A549 (cell line): ENCODE results near the gene CRACR2B. TPM values are rescaled to one million over a fixed set of nuclear protein-coding genes. Genes with fewer than 3 reads are reported as not detected.

Source experiments
- ATAC-seq, 2 experiments: fragments of 200-7000 bp in 1 of 2; fragments of >200 bp in 1 of 2; cut with Nextera tagmentation in 1 of 2; cut with Tn5 transposase in 1 of 2; 3 replicates each; pipeline versions ENCODE4 v1.8.0 to v1.9.1; 2018 to 2020; ENCODE audit warnings: mild to moderate bottlenecking in 1 of 2, moderate library complexity in 1 of 2
- CTCF ChIA-PET: fragments of 300-600 bp; sonication (Branson Sonifier 250); formaldehyde crosslinking; extraction: SDS; loops from one replicate; lab custom pipeline; 2021; ENCODE audit warnings: antibody characterized with exemption, inconsistent platforms; lab: Yijun Ruan, JAX
- POLR2A ChIA-PET: fragments of 350-600 bp; formaldehyde crosslinking; extraction: SDS; loops from one replicate; lab custom pipeline; 2021; ENCODE audit warnings: antibody characterized with exemption, inconsistent platforms; lab: Yijun Ruan, JAX
- DNase-seq, 2 experiments: peaks; one replicate each; pipeline versions ENCODE4 v3.0.0 to v3.0.0-alpha.2; 2011 to 2016; ENCODE audit warnings: low read depth in 1 of 2, low spot score in 1 of 2
- FAIRE-seq: peaks from 2 replicates; lab custom pipeline; 2011; peaks lifted over from hg19 to GRCh38; lab: Jason Lieb, UNC
- H3K27ac ChIP-seq, 2 experiments: fragments of >200 bp; sonication (Bioruptor Twin); formaldehyde crosslinking; 3 replicates each; pipeline ENCODE4 v1.5.1; 2016 to 2017
- H3K4me1 ChIP-seq: fragments of >200 bp; sonication (Bioruptor Twin); formaldehyde crosslinking; 3 replicates; pipeline ENCODE4 v1.6.1; 2016
- H3K4me2 ChIP-seq: fragments of >200 bp; sonication (Bioruptor Twin); formaldehyde crosslinking; 3 replicates; pipeline ENCODE4 v1.6.1; 2016
- H3K4me3 ChIP-seq: fragments of >200 bp; sonication (Bioruptor Twin); formaldehyde crosslinking; 3 replicates; pipeline ENCODE4 v1.5.1; 2016
- H3K9me3 ChIP-seq: fragments of >200 bp; sonication (Bioruptor Twin); formaldehyde crosslinking; 3 replicates; pipeline ENCODE4 v1.6.1; 2016
- EHMT2 ChIP-seq: fragments of 200-600 bp; sonication (generic); IDR thresholded peaks from 2 replicates; pipeline ENCODE4 v1.6.1; 2016; ENCODE audit warnings: antibody characterized with exemption, low read depth, mild to moderate bottlenecking, moderate library complexity
- FOSB ChIP-seq: fragments of 250-450 bp; sonication (Bioruptor Pico); IDR thresholded peaks from 2 replicates; pipeline ENCODE4 v1.5.0; 2020; ENCODE audit warnings: mild to moderate bottlenecking, moderate library complexity
- FOXS1 ChIP-seq: fragments of 250-450 bp; sonication (Bioruptor Pico); IDR thresholded peaks from 2 replicates; pipeline ENCODE4 v1.5.0; 2020; ENCODE audit warnings: mild to moderate bottlenecking, moderate library complexity
- HES2 ChIP-seq: fragments of >200 bp; sonication (Bioruptor Twin); formaldehyde crosslinking; IDR thresholded peaks from 2 replicates; pipeline ENCODE4 v1.6.1; 2016
- HOXA7 ChIP-seq: fragments of 250-450 bp; sonication (Bioruptor Pico); IDR thresholded peaks from 2 replicates; pipeline ENCODE4 v1.5.0; 2020; ENCODE audit warnings: mild to moderate bottlenecking, moderate library complexity
- MAX ChIP-seq: IDR thresholded peaks from 2 replicates; pipeline ENCODE4 v1.6.1; 2012
- PBX3 ChIP-seq: IDR thresholded peaks from 2 replicates; pipeline ENCODE4 v1.6.1; 2012
- RARB ChIP-seq: fragments of 250-450 bp; sonication (Bioruptor Pico); IDR thresholded peaks from 2 replicates; pipeline ENCODE4 v1.8.0; 2021; ENCODE audit warnings: mild to moderate bottlenecking, moderate library complexity
- REST ChIP-seq: fragments of 200-600 bp; sonication (generic); IDR thresholded peaks from 2 replicates; pipeline ENCODE4 v1.6.1; 2016; ENCODE audit warnings: antibody characterized with exemption, mild to moderate bottlenecking, moderate library complexity
- RNF2 ChIP-seq: fragments of 200-600 bp; sonication (generic); IDR thresholded peaks from 2 replicates; pipeline ENCODE4 v1.6.1; 2016; ENCODE audit warnings: low read depth, mild to moderate bottlenecking, antibody characterized with exemption, moderate library complexity, borderline replicate concordance
- USF2 ChIP-seq: fragments of 450-650 bp; IDR thresholded peaks from 2 replicates; pipeline ENCODE4 v1.6.1; 2014; ENCODE audit warnings: antibody characterized with exemption
- ZSCAN20 ChIP-seq: fragments of 250-450 bp; sonication (Bioruptor Pico); IDR thresholded peaks from 2 replicates; pipeline ENCODE4 v1.8.0; 2022; ENCODE audit warnings: mild to moderate bottlenecking, moderate library complexity
- WGBS: methylation state at CpG from one replicate; pipeline ENCODE4 v1.1.6; 2017; ENCODE audit errors: missing lambda C conversion rate; 5-methylcytosine and 5-hydroxymethylcytosine counted together
- polyA plus RNA-seq, 4 experiments: library from polyadenylated mRNA; depleted of rRNA in 3 of 4; stranded (reverse); fragments of >200 nt; fragmentation: RNase III in 1 of 4; extraction: RNeasy Plus Mini Kit Qiagen cat#74134 plus additional on column Dnase treatment in 1 of 4; gene quantifications; 2 replicates in 3 of 4; 3 replicates in 1 of 4; pipeline ENCODE4 v1.2.3, GENCODE V29; 2011 to 2017

The CRACR2B gene
- polyA plus RNA-seq, 2 of the 4 experiments (the other 2 are of a cell fraction), result 1.2 to 3.0 TPM

GRCh38 chr11:858053-858761, 30.5 kb downstream of the CRACR2B start:
- ChIA-PET POLR2A (no interaction called here), CTCF (interaction anchor here (0.6 to 9.0 kb wide), 6 partner anchors 9 to 303 kb away, joined by 3 to 37 read pairs (median 5); no protein-coding TSS in a partner anchor)
- Histone ChIP-seq H3K27ac (no peak overlapping the region), H3K4me3 (no peak overlapping the region), H3K4me2 (no peak overlapping the region), H3K9me3 (no peaks in the 10 kb centered on the region), H3K4me1 (peaks cover 46% of the 10 kb centered on the region)
- no peak for ATAC-seq
- WGBS, result 90% methylated on average over 21 of the region's 27 CpGs
- TF ChIP-seq RNF2 (no peak), ZSCAN20 (CRISPR knock-in tag) (no peak), REST (peak; percentile 36; the same call in 1 of the 2 replicates)
- no peak for FAIRE-seq
- no peak for DNase-seq

- Histone ChIP-seq H3K27ac (no peak overlapping the region), H3K9me3 (no peaks in the 10 kb centered on the region), H3K4me3 (no peak overlapping the region), H3K4me1 (peaks cover 49% of the 10 kb centered on the region), H3K4me2 (no peak overlapping the region)
- no peak for DNase-seq
- POLR2A ChIA-PET, result interaction anchor here (1.0 to 1.2 kb wide), 2 partner anchors 8 to 11 kb away, joined by 5 to 7 read pairs; no protein-coding TSS in a partner anchor
- FAIRE-seq, result no peak
- no peak for ATAC-seq
- no peak for TF ChIP-seq HES2
- TF ChIP-seq RARB (CRISPR knock-in tag), result no peak
- no peak for TF ChIP-seq EHMT2
- TF ChIP-seq FOSB (CRISPR knock-in tag), result no peak
- no peak for TF ChIP-seq HOXA7 (CRISPR knock-in tag)
- WGBS, result 97% methylated on average over 14 of the region's 37 CpGs
- CTCF ChIA-PET, result interaction anchor here (0.6 to 9.0 kb wide), 6 partner anchors 9 to 302 kb away, joined by 3 to 34 read pairs (median 5); no protein-coding TSS in a partner anchor
Observed at GRCh38 chr11:858762-859339, 31.1 kb downstream of the CRACR2B start.

GRCh38 chr11:859394-860131, 31.8 kb downstream of the CRACR2B start:
- H3K4me2 ChIP-seq, result no peak overlapping the region
- 66% methylated on average over 19 of the region's 31 CpGs for WGBS
- peak overlapping the region in 1 of 2 experiments; percentile 71; a peak in 3 of 6 replicates for H3K27ac ChIP-seq
- H3K4me1 ChIP-seq, result peaks cover 49% of the 10 kb centered on the region
- DNase-seq (peak; percentile 65 to 70), FAIRE-seq (no peak), ATAC-seq (peak; percentile 16 to 60)
- H3K9me3 ChIP-seq, result no peaks in the 10 kb centered on the region
- no peak overlapping the region for H3K4me3 ChIP-seq
- POLR2A ChIA-PET, result interaction anchor here (1.0 to 1.2 kb wide), 2 partner anchors 8 to 11 kb away, joined by 5 to 7 read pairs; no protein-coding TSS in a partner anchor
- TF ChIP-seq FOXS1 (CRISPR knock-in tag) (no peak), MAX (no peak), RNF2 (no peak), USF2 (peak; percentile 83), PBX3 (no peak; the same call in 1 of the 2 replicates)
- CTCF ChIA-PET, result interaction anchor here (0.7 to 9.0 kb wide), 6 partner anchors 8 to 192 kb away, joined by 3 to 34 read pairs (median 4); no protein-coding TSS in a partner anchor
